ENCODE data around the gene CCDC92B.
"Not testable (repeated sequence)": the region's sequence is repeated elsewhere in the genome, so short reads cannot be mapped to it uniquely, and the experiment has no call there.

Gene CCDC92B

DNA sequence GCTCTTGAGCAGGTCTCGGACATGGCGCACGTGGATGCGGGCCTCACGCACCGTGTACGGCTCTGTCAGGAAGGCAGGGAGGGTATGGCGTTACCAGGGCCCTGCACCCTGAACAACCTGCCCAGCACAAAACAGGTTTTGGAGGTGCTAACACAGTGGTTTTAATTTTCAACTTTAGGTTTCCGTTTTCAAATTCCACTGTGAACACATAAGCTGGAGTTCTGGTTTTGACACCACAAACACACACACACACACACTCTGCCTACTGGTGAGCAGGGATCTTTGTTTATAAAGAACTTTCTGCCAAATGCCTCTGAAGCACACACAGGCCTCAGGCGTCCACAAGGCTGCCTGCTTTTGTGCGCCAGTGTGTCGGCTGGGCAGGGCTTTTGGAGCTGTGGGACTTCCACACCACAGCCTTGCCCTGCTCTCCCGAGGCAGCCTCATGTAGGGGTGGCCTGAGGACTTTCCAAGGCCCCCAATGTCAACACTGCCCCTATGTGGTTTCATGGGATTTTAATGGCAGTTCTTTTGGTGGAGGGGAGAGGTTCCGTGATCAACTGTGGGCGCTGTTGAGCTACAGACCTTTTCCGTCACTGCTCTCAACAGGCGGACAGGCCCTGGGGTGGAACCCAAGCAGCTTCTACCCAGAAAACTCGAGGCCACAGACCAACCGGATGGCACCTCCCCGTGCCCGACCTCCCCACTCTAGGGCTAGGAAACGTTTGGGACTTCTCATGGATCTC is 47.3 kb downstream of the CCDC92B start:
- no peak for DNase-seq

DNA sequence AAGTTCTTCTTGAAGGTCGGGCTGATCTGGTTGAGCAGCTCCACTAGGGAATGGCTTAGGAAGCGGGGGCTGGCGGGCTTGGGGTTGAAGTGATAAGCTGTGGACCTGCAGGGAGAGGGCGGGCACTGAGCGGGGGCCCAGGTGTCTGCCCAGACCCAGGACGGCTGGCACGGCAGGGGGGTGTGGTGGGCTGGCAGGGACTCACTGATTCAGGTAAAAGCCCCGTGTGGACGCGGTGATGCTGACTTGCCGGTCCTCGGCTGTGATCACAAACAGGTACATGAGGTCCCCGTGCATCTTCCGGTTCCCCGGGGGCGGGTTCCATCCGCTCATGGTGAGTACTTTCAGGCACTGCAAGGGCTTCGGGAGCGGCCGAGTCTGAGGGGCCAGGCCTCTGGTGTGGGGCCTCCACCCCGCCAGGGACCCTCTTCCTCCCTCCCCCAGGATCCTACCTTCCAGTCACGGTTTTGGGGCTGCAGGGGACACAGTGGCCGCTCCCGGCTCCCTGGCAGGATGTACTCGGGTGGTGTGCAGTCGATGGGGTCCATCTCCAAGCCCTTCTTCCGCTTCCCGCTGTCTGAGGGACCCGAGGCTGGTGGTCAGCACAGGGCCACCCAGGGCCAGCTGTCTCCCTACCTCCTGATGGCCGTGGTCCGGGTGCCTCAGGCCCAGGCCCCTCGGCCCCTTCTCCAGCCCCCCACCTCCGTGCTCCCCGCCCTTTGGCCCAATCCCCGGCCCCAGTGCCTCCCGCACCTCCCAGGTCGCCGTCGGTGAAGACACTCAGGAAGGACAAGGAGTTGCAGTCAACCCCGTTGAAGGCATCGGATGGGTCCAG is 48.1 kb downstream of the CCDC92B start:
- DNase-seq: no peak

DNA sequence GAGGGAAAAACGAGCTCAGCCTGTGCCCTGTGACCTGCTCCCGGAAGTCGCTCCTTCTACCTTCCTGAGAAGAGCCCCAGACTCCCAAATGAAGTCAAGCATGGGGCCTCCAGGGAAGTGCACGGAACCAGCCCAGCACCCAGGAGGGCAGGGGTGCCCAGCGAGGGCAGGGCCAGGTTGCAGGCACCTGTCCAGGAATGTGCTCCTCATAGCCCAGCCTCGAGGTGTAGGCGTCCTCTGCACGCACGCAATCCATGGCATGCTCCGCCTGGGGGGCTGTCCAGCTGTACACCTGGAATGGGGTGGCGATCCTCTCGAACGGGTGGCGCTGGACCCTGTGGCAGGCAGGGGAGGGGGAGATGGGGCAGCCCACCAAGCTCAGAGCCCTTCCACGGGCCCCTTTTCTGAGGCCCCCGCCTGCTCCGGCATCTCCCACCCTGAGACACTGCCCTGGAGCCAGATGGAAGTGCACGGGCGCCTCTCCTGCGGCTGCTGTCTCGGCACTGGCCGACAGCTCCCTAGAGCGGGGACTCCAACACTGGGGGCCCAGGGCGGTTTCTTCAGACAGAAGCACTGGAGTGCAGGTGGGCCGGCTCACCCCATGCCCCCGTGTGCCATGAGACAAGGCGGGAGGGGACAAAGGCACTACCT is 48.8 kb downstream of the CCDC92B start:
- no peak for DNase-seq

DNA sequence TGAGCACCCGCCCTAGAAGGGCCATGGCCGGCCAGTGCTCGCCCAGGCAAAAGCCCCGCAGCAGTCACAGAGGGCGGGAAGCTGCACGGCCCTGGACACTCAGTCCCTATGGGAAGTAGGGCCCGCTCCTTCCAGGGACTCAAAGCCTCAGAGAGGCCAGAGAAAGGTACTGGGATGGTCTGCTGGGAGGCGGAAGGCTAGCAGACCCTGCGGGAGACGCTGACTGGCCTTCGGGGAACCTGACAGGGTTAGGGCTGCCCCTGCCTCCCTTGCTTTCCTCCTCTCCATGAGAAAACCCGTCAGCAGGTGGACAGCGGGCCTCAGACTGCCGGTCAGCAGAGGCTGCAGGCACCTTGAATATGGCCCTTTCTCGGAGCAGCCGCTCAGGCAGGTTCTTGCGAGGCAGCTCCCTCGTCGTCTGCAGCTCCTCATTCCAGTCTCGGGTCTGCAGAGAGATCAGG is 49.4 kb downstream of the CCDC92B start:
- DNase-seq: no peak

DNA sequence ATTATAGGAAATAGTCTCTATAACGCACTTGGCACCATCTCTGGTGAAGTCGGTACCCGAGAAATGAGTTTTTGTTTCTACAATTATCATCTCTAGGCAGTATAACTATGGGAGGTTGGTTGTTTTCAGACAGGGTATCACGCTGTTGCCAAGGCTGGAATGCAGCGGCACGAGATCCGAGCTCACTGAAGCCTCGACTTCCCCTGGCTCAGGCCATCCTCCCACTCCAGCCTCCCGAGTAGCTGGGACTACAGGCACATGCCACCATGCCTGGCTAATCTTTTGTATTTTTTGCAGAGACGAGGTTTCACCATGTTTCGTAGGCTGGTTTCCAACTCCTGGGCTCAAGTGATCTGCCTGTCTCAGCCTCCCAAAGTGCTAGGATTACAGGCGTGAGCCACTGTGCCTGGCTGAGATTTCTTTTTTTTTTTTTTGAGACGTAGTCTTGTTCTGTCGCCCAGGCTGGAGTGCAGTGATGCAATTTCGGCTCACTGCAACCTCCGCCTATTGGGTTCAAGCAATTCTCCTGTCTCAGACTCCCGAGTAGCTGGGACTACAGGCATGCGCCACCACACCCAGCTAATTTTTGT is 50.1 kb downstream of the CCDC92B start:
- DNase-seq: not testable (repeated sequence)

DNA sequence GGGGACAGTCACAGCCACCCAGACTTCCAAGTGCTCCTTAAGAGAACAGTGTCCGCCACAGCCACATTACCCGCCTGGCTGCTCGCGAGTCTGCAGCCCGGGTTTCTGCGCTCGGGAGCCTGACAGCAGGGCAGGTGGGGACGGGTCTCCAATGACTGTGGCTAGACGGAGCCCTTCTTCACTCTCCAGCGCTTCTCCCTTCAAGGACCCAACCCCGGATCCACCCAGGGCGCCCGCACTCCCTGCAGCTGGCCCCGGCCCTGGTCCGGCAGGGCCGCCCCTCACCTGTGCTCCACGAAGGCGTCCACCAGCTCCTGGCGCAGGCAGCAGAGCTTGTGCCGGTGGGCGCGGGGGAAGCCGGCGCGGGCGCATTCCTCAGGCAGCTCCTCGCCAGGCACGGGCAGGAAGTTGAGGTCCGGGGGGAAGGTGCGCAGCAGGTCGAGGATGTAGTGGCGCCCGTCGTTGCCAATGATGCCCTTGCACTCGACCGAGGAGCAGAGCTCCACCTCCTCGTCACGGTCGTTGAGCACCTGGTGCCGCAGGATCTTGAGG is 51.8 kb downstream of the CCDC92B start:
- DNase-seq: no peak

DNA sequence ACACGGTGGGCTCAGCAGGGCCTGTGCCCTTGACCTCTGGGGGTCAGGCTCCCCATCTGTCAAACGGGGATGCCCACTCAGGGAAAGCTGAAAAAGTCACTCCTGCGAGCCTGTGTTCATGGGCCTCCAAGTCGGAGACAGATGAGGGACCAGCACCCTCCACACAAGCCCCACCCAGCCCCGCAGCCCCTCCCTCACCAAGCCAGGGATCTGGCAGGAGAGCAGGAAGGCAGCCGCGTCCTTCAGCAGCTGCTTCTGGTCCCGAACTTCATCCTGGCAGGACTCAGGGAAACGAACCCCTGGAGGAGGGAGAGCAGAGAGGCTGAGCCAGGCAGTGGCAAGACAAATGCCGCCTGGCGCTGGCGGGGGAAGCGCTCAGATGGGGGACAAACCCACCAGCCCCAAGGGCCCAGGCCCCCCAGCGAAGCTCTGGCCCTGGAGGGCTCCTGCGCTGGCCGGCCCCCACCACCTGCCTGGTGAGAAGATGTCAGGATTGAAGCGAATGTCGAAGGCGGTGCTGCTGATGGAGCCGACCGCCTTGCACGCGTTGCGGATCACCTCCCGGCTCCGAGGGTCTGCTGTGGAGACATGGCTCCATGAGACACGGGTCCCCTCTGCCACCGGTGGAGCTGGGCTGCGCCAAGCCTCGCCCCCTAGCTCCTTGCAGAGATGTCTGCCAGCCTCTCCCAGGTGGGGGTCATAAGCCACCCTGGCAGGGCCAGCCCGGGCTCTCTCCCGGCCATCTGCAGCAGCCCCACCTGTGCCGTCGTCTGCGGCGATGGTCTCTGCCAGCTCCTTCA is 53.3 kb downstream of the CCDC92B start:
- DNase-seq: no peak

DNA sequence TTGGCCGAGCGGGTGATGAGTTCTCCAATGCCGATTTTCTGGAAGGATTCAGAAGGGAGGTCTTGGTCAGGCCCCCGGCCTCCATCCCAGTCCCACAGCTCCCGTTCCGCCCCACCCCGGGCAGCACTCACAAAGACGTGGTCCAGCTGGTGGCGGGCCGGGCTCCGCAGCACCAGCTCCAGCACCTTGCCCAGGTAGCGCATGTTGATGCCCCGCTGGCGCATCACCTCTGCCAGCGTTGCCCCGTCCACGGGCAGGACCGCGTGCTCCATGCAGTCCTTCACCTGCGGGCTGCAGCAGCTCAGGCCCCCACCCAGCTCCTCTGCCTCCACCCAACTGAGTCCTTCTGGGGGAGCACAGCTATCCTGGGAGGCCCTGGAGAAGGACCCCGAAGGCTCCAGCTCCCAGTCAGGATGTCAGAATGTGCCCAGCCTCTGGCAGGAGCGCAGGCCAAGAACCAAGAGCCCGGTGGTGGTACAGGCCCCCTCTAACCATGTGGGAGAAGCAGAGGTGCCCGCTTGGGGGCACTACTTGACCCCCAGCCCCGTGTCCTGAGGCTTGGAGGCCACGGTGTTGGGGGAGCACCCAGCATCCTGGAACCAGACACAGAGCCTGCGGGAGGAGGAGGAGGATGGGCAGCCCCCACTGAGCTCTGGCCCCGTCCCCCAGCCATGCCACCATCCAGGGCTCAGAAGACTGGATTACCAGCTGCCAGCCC is 54.0 kb downstream of the CCDC92B start:
- DNase-seq: no peak

DNA sequence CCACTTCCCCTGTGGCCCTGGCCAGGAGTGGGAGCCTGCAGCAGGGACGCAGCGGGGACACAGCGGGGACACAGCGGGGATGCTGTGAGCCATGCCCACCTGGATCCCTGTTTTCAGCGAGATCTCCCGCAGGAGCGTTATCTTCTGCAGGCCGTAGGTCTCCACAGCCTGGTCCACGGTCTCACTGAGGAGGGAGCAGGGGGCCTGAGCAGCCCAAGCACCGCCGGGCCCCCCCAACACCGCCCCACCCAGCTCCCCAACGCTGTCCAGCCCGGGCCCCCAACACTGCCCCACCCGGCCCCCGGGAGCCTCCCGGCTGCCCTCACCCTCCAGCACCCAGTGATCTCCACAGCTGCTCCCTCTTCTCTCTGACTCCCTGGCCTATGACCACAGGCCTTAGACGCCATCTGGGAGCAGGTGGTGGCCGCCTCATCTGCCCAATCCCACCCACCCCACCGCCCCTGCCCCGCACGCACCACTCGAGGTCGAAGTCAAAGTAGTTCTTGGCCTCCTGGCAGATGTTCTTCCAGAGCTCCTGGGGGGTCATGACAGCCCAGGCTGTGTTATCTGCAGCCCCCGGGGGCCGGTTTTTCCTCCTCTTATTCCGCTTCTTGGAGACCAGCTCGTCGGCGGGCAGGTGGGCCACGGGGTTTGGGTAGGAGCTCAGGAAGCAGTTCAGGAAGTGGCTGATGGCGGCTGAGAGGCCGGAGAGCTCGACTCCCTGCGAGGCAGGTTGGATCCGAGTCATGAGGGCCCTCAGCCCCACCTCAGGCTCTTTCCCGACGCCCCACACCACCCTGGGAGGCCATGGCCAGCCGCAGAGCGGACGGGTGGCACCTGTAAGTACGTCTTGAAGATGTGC is 54.8 kb downstream of the CCDC92B start:
- no peak for DNase-seq

DNA sequence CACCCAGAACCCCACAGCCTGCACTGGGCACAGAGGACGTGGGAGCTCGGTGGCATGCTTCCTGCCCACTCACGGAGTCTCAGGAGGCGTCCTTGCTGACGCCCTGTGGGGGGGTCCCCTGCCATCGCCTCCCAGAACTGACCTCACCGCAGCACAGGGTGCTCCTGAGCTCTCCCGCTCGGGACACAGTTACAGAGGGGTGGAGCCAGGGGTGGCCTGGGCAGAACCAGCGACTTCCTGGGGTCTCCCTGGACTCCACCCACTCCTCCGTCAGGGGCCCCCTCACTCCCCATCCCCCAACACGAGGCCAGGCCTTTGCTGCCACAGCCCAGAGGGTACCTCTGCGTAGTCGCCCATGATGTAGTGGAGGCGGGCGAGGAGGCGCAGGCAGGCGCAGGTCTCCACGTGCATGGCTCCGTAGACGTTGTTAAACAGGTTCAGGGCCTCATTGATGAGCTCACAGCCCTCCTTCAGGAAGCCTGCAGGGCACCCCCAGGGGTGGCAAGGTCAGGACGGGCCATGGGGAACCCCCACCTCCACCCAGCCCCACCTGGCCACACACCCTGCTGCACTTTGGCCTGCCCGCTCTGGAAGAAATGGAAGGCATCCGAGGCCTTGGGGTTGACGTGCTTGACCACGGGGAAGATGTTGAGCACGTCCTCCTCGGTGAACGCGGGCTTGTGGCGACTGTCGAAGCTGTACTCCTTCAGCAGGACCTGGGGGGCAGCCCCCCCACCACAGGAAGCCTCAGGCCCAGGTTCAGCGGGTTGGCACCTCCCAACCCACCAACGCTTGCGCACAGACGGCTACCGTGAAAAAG is 55.7 kb downstream of the CCDC92B start:
- DNase-seq: no peak

DNA sequence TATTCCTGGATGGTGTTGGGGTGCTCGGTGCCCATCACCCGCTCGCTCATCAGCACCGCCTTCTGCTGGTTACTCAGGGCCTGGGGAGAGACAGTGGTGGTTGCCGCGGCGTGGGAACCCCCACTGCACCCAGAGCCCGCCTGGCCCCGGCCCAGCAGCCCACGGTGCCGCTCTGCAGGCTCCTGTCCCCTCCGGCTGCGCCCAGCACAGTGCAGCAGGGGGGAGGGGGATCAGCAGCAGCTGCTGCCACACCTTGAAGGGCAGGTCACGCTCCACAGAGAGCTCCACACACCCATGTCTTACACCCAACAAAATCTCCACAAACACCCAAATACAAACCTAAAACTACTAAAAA is 56.7 kb downstream of the CCDC92B start:
- DNase-seq: no peak

DNA sequence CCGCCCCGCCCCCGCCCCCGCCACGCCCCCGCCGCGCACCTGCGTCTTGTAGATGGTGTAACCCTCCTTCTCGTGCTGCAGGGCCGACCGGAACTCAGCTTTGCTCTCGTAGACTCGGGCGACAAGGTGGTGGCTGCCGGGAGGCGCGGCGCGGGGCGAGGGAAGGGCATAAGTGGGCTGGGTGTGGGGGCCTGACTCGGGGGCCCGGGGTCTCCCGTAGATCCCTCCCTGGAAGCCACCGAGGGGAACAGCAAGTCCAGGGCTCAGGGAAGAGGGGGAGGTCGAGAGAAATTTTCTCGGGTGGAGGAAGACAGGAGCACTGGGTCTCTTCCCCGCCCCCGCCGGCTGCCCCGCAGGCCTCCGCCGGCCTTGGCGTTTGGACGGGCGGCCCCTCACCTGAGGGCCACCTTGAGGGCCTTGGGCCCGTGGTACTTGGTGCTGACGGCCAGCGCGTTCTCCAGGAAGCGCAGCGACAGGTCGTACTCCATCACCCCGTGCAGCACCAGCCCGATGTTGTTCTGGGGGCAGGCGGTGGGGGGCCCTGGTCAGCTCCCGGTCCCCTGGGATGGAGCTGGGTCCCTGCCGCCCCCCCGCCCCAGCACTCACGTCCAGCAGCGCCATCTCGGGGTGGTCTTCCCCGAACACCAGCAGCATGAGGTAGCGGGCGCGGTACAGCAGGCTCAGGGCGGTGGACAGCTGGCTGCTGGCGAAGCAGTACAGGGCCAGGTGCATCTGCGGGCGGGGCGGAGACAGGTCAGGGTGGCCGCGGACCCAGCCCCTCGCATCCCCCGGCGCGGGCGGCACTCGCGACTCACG is 57.3 kb downstream of the CCDC92B start:
- DNase-seq: no peak

DNA sequence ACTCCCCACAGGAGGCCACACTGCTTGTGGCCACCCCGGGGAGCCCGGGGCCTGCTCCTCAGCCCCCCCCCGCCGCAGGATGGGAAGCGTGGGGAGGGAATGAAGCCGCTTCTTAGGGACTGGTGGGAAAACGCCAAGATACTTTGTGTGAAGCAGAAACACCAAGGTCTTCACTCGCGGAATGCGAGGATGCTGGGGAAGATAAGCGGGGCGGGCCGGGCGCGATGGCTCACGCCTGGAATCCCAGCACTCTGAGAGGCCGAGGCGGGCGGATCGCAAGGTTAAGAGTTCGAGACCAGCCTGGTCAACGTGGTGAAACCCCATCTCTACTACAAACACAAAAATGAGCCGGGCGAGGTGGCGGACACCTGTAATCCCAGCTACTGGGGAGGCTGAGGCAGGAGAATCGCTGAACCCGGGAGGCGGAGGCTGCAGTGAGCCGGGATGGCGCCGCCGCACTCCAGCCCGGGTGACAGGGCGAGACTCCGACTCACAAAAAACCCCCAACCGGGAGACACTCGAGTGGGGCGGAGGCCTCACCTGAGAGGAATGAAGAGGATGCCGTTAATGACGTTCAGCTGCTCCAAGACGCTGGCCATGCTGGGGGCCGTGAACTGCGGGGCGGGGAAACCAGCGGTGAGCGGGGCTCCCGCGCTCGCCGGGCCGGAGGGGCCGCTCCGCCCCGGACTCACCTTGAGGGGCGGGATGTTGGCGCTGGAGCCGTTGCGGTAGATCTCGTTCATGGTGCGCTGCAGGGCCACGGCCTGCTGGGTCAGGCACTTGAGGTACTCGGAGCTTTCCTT is 58.2 kb downstream of the CCDC92B start:
- no peak for DNase-seq

DNA sequence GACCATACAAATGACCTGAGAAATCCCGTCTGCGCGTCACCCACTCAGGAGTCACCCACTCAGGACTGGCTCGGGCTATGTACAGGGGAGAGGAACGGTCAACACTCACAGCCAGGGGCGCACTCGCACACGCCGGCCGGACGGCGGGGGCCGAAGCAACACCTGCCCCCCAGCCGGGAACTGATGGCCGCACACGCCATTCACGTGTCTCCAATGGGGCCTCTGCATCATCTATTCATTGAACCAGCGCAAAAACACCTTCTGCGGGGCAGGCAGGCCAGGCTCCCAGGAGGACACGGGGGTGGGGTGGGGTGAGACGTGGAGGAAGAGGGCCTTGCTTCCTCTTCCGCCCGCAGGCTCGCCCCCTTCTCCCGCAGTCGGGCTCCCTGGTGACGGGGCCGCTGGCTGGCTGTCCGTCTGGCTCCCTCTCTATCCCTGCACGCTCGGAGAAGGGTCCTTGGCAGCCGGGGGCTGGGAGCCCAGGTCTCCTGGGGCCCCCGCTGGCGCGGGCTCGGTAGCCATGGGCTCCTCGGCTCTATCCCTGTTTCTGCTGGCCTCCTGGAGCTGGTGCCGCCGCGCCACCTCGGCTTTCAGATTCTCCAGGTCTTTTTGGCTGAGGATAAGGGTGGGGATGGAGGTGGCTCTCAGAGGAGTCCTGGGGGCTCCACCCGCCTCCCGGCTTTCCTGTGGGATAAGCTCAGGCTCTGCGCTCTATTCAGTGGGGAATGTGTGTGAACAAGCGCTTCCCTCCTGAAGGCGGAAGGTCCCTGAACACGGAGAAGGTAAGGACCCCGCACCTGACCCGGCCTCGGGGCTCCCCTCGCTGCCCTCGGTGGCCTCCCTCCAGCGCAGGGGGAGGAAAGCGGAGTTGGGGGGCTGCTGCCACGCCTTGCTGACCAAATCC is 59.0 kb downstream of the CCDC92B start:
- DNase-seq: no peak

DNA sequence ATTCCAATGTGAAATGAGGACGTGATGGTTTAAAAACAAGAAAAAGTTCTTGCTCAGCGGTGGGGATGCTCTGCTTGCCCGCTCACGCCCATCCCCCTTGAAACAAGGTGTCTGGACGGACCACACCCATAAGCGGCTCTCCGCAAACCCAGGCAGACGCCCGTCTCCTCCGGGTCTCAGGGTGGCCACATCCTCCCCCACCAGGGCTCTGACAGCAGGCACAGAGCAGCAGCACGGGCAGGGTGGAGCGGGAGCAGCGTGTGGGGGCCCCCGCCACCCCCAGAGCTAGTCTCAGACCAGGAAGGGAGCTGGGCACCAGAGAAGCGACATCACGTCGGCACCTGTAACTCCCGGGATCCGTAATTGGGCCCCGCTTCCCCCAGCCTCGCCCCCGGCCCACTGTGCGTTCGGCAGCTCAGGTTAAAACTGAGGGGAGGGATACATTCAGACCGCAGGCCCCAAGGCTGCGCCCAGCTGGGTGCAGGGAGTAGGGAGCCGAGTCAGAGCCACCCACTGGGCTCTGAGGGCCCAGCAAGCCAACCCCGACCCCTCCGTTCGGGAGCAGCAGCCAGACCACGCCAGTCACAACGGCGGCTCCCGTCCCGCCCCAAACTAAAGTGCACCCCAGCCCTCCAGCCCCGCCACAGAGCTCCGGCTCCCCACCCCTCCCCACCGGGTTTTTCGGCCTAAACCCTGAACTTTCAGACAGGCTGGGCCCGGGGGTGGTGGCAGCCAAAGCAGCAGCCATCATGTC is 59.9 kb downstream of the CCDC92B start:
- no peak for DNase-seq
